Right lobe of liver (tissue), 6 donors: ENCODE data around the gene PLA2G4D. TPM values are rescaled to one million over a fixed set of nuclear protein-coding genes. Genes with fewer than 3 reads are reported as not detected.
A peak's percentile ranks its signal among the peaks of the same experiment; 100 is the strongest.

ENCODE experiments used
- ATAC-seq, 4 donors: fragments of 200-7000 bp; cut with Tn5 transposase; one replicate each; pipeline ENCODE4 v1.9.1; 2020; ENCODE audit warnings: mild to moderate bottlenecking in 4 of 4, moderate library complexity in 4 of 4
- DNase-seq, 3 donors: peaks; one replicate each; pipeline ENCODE4 v3.0.0-alpha.2; 2020
- H3K27ac ChIP-seq, 3 donors: fragments of 200-600 bp; one replicate each; pipeline ENCODE4 v1.8.0; 2022
- H3K27me3 ChIP-seq, 2 donors: fragments of 200-600 bp; one replicate each; pipeline ENCODE4 v1.8.0; 2022
- H3K36me3 ChIP-seq, 4 donors: fragments of 200-600 bp; sonication (generic) in 1 of 4; one replicate each; pipeline versions ENCODE4 v1.5.1 to v1.8.0; 2017 to 2022; ENCODE audit warnings: control low read depth in 1 of 4
- H3K4me1 ChIP-seq, 4 donors: fragments of 200-600 bp; sonication (generic) in 1 of 4; one replicate each; pipeline versions ENCODE4 v1.5.1 to v1.8.0; 2017 to 2022; ENCODE audit warnings: control low read depth in 1 of 4
- H3K4me3 ChIP-seq, 3 donors: fragments of 200-600 bp; one replicate each; pipeline ENCODE4 v1.8.0; 2022
- H3K9me3 ChIP-seq, 4 donors: fragments of 200-600 bp; sonication (generic) in 1 of 4; one replicate each; pipeline versions ENCODE4 v1.5.1 to v1.8.0; 2017 to 2022; ENCODE audit warnings: control low read depth in 1 of 4
- CTCF ChIP-seq, 4 donors: fragments of 200-600 bp in 3 of 4; fragments of 450-650 bp in 1 of 4; IDR thresholded peaks; one replicate each; pipeline versions ENCODE4 v1.5.1 to v1.8.0; 2016 to 2022; ENCODE audit warnings: antibody characterized with exemption in 4 of 4, mild to moderate bottlenecking in 2 of 4
- POLR2A ChIP-seq: fragments of 450-650 bp; IDR thresholded peaks from one replicate; pipeline ENCODE4 v1.6.1; 2017; ENCODE audit warnings: antibody characterized with exemption, mild to moderate bottlenecking
- WGBS: methylation state at CpG from one replicate; pipeline ENCODE4 v1.1.6; 2018; ENCODE audit warnings: low coverage, low lambda C conversion rate; ENCODE audit not compliant: insufficient coverage; ENCODE audit errors: missing lambda C conversion rate; 5-methylcytosine and 5-hydroxymethylcytosine counted together
- intact Hi-C, 2 donors: fragments of 100-400 bp; cut with DNase I; formaldehyde crosslinking; loops; one replicate each; pipeline versions ENCODE4 v1.11.2 to v1.14.1; 2022
- total RNA-seq, 6 experiments: library from RNA; depleted of rRNA in 2 of 6; stranded (reverse); fragments of >200 nt in 2 of 6; fragmentation: NEBNext Ultra II Directional in 3 of 6; extraction: Animal tissue kit (Norgen Biotek cat#: 25700) in 3 of 6; gene quantifications; one replicate each; pipeline versions ENCODE4 v1.1.0 to v1.2.4, GENCODE V29; 2016 to 2023
- donor health status: DM: no; HTN: yes; CAD: no.
- donor health status: DM: no; HTN: no; CAD: no.
- donor health status: DM: no; HTN: no; CAD: no.
- donor health status: DM: no; HTN: yes; CAD: no.
- donor health status: DM: no; HTN: yes; CAD: no.

PLA2G4D gene
- total RNA-seq, 6 experiments from 2014 or later = not detected

DNA sequence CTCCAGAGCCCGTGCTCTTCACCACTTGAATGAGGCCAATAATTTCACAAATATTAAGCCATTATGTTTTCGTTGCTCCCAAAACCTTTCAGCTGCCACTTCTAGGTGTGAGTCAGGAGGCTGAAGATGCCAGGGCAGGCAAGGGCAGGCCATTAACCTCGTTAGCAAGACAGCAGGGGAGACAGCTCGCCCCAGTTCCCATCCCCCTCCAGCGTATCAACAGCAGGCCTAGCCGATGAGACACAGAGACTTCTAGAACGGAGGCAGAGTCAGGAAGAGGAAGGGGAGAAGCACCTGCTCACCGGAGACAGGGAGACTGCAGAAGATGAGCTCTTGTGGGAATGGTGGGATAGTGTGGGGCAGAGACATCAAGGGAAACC, 45.6 kb downstream of the PLA2G4D start:
- ATAC-seq = no peak
- Histone ChIP-seq H3K36me3 (no peaks in the 10 kb centered on the region), H3K4me1 (no peaks in the 10 kb centered on the region), H3K27ac (no peak overlapping the region), H3K4me3 (no peak overlapping the region), H3K9me3 (no peaks in the 10 kb centered on the region), H3K27me3 (no peaks in the 10 kb centered on the region)
- WGBS = 60% methylated on average over 7 of the region's 8 CpGs
- intact Hi-C loops = no loop called here
- DNase-seq = no peak
- no peak for TF ChIP-seq POLR2A
- TF ChIP-seq CTCF (IDR thresholded peaks at IDR 0.05) = no peak

DNA sequence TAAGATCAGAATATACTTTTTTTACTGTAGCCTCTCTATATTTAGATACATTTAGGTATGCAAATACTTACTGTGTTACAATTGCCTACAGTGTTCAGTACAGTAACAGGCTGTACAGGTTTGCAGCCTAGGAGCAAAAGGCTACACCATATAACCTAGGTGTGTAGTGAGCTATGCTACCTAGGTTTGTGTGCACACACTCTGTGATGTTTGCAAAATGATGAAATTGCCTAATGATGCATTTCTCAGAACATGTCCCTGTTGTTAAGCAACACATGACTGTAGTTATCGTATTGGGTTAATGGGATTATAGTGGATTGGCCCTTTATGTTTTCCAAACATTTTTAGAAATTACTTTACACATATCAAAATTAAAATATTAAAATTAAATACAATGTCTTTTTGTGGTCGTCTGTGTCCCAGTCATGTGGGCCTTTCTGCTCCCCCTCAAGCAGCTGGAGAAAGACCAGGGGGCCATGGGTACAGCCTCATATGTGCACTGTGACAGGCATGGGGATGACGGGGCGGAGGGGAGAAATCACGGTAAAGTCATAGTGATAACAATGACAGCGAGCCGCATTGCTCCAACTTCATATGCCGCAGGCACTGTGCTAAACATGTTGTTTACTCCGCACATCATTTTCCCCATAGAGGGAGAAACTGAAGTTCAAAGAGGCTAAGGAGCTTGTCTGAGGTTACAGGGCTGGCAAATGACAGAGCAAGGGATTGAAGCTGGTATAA, 46.1 kb downstream of the PLA2G4D start:
- H3K9me3 ChIP-seq = no peaks in the 10 kb centered on the region
- DNase-seq = no peak
- intact Hi-C loops = no loop called here
- TF ChIP-seq POLR2A (no peak), CTCF (IDR thresholded peaks at IDR 0.05) (no peak)
- no peaks in the 10 kb centered on the region for H3K36me3 ChIP-seq
- no peak overlapping the region for H3K27ac ChIP-seq
- H3K27me3 ChIP-seq = no peaks in the 10 kb centered on the region
- H3K4me3 ChIP-seq = no peak overlapping the region
- WGBS = 76% methylated on average over 8 of the region's 9 CpGs
- H3K4me1 ChIP-seq = no peaks in the 10 kb centered on the region
- ATAC-seq = peak in 1 of 4 donors; percentile 68

DNA sequence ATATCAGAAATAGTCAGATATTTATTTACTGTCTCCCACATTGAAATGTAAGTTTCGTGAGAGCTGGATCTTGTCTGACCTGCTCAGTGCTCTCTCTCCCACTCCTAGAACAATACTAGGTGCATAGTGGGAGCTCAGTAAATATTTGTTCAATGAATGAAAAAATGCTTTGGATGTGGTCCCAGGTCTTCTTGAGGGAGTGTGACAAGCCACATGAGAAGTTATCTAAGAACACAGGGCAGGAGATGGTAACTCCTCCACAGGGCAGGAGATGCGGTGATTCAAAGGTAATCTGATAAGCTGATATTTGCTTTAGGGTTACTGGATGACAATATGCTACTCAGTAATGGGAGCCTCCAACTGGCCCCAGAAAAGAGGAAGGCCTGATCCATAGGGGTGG, 47.8 kb downstream of the PLA2G4D start:
- TF ChIP-seq CTCF (IDR thresholded peaks at IDR 0.05) = no peak
- no peak for TF ChIP-seq POLR2A
- WGBS = 78% methylated on average over 2 of the region's 2 CpGs
- ATAC-seq = no peak
- Histone ChIP-seq H3K27me3 (no peaks in the 10 kb centered on the region), H3K4me1 (no peaks in the 10 kb centered on the region), H3K27ac (no peak overlapping the region), H3K4me3 (no peak overlapping the region), H3K9me3 (no peaks in the 10 kb centered on the region), H3K36me3 (no peaks in the 10 kb centered on the region)
- no peak for DNase-seq
- intact Hi-C loops = no loop called here

DNA sequence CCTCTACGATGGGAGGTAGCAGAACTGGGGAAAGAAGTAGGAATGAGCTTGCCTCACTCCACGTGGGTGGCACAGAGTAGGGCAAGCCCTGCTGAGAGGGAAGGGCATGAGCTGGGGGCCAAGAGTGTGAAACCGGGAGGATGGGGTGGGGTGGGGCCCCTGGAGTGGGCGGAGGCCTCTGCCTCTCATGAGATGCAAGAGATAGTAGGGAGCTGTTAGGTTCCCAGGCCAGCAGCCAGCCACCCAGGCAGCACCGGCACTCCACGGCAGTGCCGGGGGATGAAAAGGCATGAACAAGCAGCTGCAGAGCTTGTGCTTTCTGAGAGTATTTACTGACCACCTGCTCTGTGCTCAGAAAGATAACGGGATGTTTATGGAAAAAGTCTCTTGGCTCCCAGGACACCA, 49.1 kb downstream of the PLA2G4D start:
- WGBS = 41% methylated on average over 6 of the region's 8 CpGs
- Histone ChIP-seq H3K4me1 (no peaks in the 10 kb centered on the region), H3K27me3 (no peaks in the 10 kb centered on the region), H3K4me3 (no peak overlapping the region), H3K27ac (no peak overlapping the region), H3K36me3 (no peaks in the 10 kb centered on the region), H3K9me3 (no peaks in the 10 kb centered on the region)
- ATAC-seq (peak in 1 of 4 donors; percentile 27), DNase-seq (no peak)
- TF ChIP-seq POLR2A (no peak), CTCF (IDR thresholded peaks at IDR 0.05) (no peak)
- intact Hi-C loops = no loop called here
